Endothelial cell of umbilical vein (primary cell): ENCODE data around the gene FAT2. TPM values are rescaled to one million over a fixed set of nuclear protein-coding genes. Genes with fewer than 3 reads are reported as not detected.

Experiments
- BruUV-seq: library from RNA; stranded (reverse); fragments of 400-500 nt; replicated peaks from 2 replicates; lab custom pipeline; 2021; lab: Mats Ljungman, UMichigan
- CTCF ChIA-PET: fragments of 300-600, 350-600 bp; sonication (Branson Sonifier 250); formaldehyde crosslinking; loops from one replicate; lab custom pipeline; 2021; ENCODE audit warnings: antibody characterized with exemption, inconsistent platforms; lab: Charles Lee
- POLR2A ChIA-PET: fragments of 300-600, 350-600 bp; sonication (Branson Sonifier 250); formaldehyde crosslinking; loops from one replicate; lab custom pipeline; 2021; ENCODE audit warnings: antibody characterized with exemption, inconsistent platforms; lab: Charles Lee
- DNase-seq: peaks from one replicate; pipeline ENCODE4 v3.0.0-alpha.2; 2011; ENCODE audit warnings: low read depth, low spot score
- FAIRE-seq: peaks from 2 replicates; lab custom pipeline; 2011; peaks lifted over from hg19 to GRCh38; lab: Jason Lieb, UNC
- H2AFZ ChIP-seq: 2 replicates; pipeline ENCODE4 v1.6.0; 2012; ENCODE audit warnings: low read depth, low read length, control low read depth, inconsistent platforms
- H3K27ac ChIP-seq: 2 replicates; pipeline ENCODE4 v1.5.1; 2011; ENCODE audit warnings: low read depth, mild to moderate bottlenecking, control low read depth, low read length, moderate library complexity; ENCODE audit not compliant: insufficient read depth
- H3K27me3 ChIP-seq, 2 experiments: 2 replicates each; pipeline versions ENCODE4 v1.6.0 to v1.6.1; 2011; ENCODE audit warnings: low read length in 2 of 2, mixed read lengths in 1 of 2; ENCODE audit not compliant: control insufficient read depth in 2 of 2, insufficient read depth in 2 of 2
- H3K36me3 ChIP-seq, 2 experiments: 2 replicates in 1 of 2; 3 replicates in 1 of 2; pipeline ENCODE4 v1.5.1; 2011; ENCODE audit warnings: low read length in 2 of 2, mild to moderate bottlenecking in 1 of 2, moderate library complexity in 1 of 2; ENCODE audit not compliant: control insufficient read depth in 2 of 2, insufficient read depth in 2 of 2; ENCODE audit errors: extremely low read depth in 1 of 2
- H3K4me1 ChIP-seq: 3 replicates; pipeline ENCODE4 v1.5.1; 2011; ENCODE audit warnings: mild to moderate bottlenecking, low read length; ENCODE audit not compliant: control insufficient read depth, insufficient read depth; ENCODE audit errors: extremely low read depth
- H3K4me2 ChIP-seq: 2 replicates; pipeline ENCODE4 v1.6.1; 2011; ENCODE audit warnings: low read length, control low read depth, mixed read lengths; ENCODE audit not compliant: insufficient read depth
- H3K4me3 ChIP-seq, 3 experiments: fragments of 200-600 bp in 1 of 3; sonication (generic), shearing (Covaris generic) in 1 of 3; replicated peaks in 1 of 3; 2 replicates each; pipeline ENCODE4 v1.5.1; 2011 to 2016; ENCODE audit warnings: control low read depth in 3 of 3, low read length in 3 of 3, mild to moderate bottlenecking in 2 of 3, inconsistent platforms in 1 of 3, low read depth in 1 of 3, moderate library complexity in 1 of 3; ENCODE audit not compliant: insufficient read depth in 1 of 3
- H3K79me2 ChIP-seq: 2 replicates; pipeline ENCODE4 v1.6.0; 2012; ENCODE audit warnings: low read length, inconsistent platforms; ENCODE audit not compliant: control insufficient read depth, insufficient read depth
- H3K9ac ChIP-seq: replicated peaks from 2 replicates; pipeline ENCODE3; 2011; ENCODE audit warnings: low read length, control low read depth; ENCODE audit not compliant: insufficient read depth; ENCODE audit errors: extremely low read depth
- H3K9me1 ChIP-seq: replicated peaks from 3 replicates; pipeline ENCODE4 v1.6.0; 2011; ENCODE audit warnings: mild to moderate bottlenecking, low read length; ENCODE audit not compliant: control insufficient read depth, insufficient read depth; ENCODE audit errors: extremely low read depth
- H3K9me3 ChIP-seq: replicated peaks from 2 replicates; pipeline ENCODE4 v1.5.1; 2012; ENCODE audit warnings: low read length, inconsistent platforms; ENCODE audit not compliant: control insufficient read depth, insufficient read depth
- H4K20me1 ChIP-seq: replicated peaks from 2 replicates; pipeline ENCODE3; 2011; ENCODE audit warnings: mild to moderate bottlenecking, low read length; ENCODE audit not compliant: control insufficient read depth, insufficient read depth; ENCODE audit errors: extremely low read depth
- CTCF ChIP-seq, 2 donors: IDR thresholded peaks; 1 replicate in 1 of 2; 2 replicates in 1 of 2; pipeline ENCODE4 v1.5.1; 2011; ENCODE audit warnings: low read length in 2 of 2, mild to moderate bottlenecking in 2 of 2, moderate library complexity in 2 of 2, control low read depth in 1 of 2, inconsistent platforms in 1 of 2, low read depth in 1 of 2; ENCODE audit not compliant: insufficient read depth in 1 of 2; ENCODE audit errors: extremely low read depth in 1 of 2
- EZH2 ChIP-seq: IDR thresholded peaks from 2 replicates; pipeline ENCODE4 v1.6.1; 2012; ENCODE audit warnings: borderline replicate concordance, low read depth, mild to moderate bottlenecking, moderate library complexity, low read length, inconsistent platforms; ENCODE audit not compliant: severe bottlenecking
- FOS ChIP-seq: IDR thresholded peaks from 2 replicates; pipeline ENCODE4 v1.6.1; 2011; ENCODE audit warnings: mild to moderate bottlenecking, low read length, moderate library complexity, borderline replicate concordance; ENCODE audit not compliant: insufficient read depth
- GATA2 ChIP-seq: IDR thresholded peaks from 2 replicates; pipeline ENCODE4 v1.7.0; 2011; ENCODE audit warnings: low read depth, mild to moderate bottlenecking, moderate library complexity, mixed read lengths, low read length; ENCODE audit not compliant: insufficient read length, insufficient read depth
- JUN ChIP-seq: IDR thresholded peaks from 2 replicates; pipeline ENCODE4 v1.6.1; 2011; ENCODE audit warnings: borderline replicate concordance, low read depth; ENCODE audit not compliant: insufficient read length, insufficient read depth
- MAX ChIP-seq: IDR thresholded peaks from 2 replicates; pipeline ENCODE4 v1.6.1; 2011; ENCODE audit not compliant: insufficient read depth, insufficient read length
- MYC ChIP-seq: IDR thresholded peaks from one replicate; pipeline ENCODE4 v1.6.1; 2011; ENCODE audit warnings: mild to moderate bottlenecking, low read depth, low read length
- POLR2A ChIP-seq: IDR thresholded peaks from 2 replicates; pipeline ENCODE4 v1.6.1; 2012; ENCODE audit warnings: low read depth, mild to moderate bottlenecking, control low read depth, low read length
- POLR2AphosphoS5 ChIP-seq: IDR thresholded peaks from 2 replicates; pipeline ENCODE4 v1.6.1; 2012; ENCODE audit warnings: low read depth, mild to moderate bottlenecking, control low read depth, low read length, moderate library complexity; ENCODE audit not compliant: insufficient read depth
- dilution Hi-C: fragments of 300-500 bp; cut with MboI; formaldehyde crosslinking; loops from one replicate; pipeline ENCODE4 v1.15.0; 2019; ENCODE audit warnings: low sequenced_read_pairs; ENCODE audit not compliant: extremely low pct_ligation_motif_present
- intact Hi-C: fragments of 100-400 bp; cut with micrococcal nuclease; formaldehyde crosslinking; loops from one replicate; pipeline ENCODE4 v1.10.0; 2022
- polyA plus RNA-seq, 4 experiments: library from polyadenylated mRNA; depleted of rRNA in 3 of 4; stranded (reverse) in 3 of 4; unstranded in 1 of 4; fragments of >200 nt; gene quantifications; 2 replicates each; pipeline versions ENCODE4 v1.2.1 to v1.2.3, GENCODE V29; 2011 to 2012; ENCODE audit warnings: missing spikeins in 1 of 4
- total RNA-seq: library from RNA; stranded (reverse); gene quantifications from 2 replicates; pipeline ENCODE4 v1.2.3, GENCODE V29; 2021

Gene FAT2
- total and polyA plus RNA-seq, 2 donors (not counting 3 experiments of a cell fraction or from before 2014, with no cell fraction given), result not detected

DNA sequence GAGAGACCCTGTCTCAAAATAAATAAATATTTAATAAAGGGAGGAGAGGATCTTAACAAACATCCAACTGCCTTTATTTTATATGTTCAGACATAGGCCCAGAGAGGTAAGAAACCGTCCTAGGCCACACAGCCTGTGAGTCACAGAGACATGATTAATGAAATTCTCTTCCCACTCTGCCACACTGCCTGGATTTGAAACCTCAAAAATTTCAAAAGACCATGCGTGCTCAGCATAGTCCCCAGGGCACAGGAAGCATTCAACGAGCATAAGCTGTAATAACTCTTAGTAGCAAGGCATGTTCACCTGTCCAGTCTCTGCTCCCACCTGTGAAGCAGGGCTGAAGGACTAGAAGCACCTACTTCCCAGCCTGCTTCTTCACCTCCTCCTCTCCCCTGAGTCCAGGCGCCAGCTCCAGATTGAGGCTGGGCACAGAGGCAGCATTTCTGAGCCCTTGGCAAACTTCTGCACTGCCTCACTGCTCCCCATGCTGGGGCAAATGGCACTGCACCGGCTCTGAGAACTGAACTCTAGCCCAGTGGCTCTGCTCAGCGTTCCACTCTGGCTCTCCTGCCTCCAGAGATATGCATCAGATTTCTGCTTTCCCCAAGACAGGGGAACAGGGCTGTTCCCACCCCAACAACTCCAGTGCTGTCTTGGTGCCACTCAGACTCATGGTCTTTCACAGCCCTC is 1.1 kb downstream of the FAT2 start:
- dilution Hi-C loops, result no loop called here
- no peaks in the 10 kb centered on the region for H3K79me2 ChIP-seq
- ChIA-PET CTCF (no interaction called here), POLR2A (no interaction called here)
- H3K27ac ChIP-seq, result no peak overlapping the region
- no peak for DNase-seq
- H2AFZ ChIP-seq, result no peak overlapping the region
- BruUV-seq, result no TSS peak
- H3K4me3 ChIP-seq, result no peak overlapping the region
- no peaks in the 10 kb centered on the region for H3K36me3 ChIP-seq
- H3K4me1 ChIP-seq, result no peaks in the 10 kb centered on the region
- no peaks in the 10 kb centered on the region for H3K9me3 ChIP-seq
- no peak overlapping the region for H3K9ac ChIP-seq
- no peaks in the 10 kb centered on the region for H4K20me1 ChIP-seq
- H3K4me2 ChIP-seq, result no peak overlapping the region
- intact Hi-C loops, result no loop called here
- FAIRE-seq, result no peak
- TF ChIP-seq MYC, result no peak
- no peak for TF ChIP-seq POLR2A
- no peak for TF ChIP-seq EZH2
- TF ChIP-seq MAX, result no peak
- TF ChIP-seq GATA2, result no peak
- no peak for TF ChIP-seq POLR2AphosphoS5
- TF ChIP-seq FOS, result no peak
- no peak for TF ChIP-seq JUN
- TF ChIP-seq CTCF (IDR thresholded peaks at IDR 0.05; ENCODE audit: extremely low read depth in 1 of 2, insufficient read depth in 1 of 2, low read depth in 1 of 2, low read length in 2 of 2), result no peak
- H3K9me1 ChIP-seq, result no peaks in the 10 kb centered on the region
- no peaks in the 10 kb centered on the region for H3K27me3 ChIP-seq
